Thoracic aorta (tissue), 2 donors: Measurements from ENCODE around the gene MRC1. TPM values are rescaled to one million over a fixed set of nuclear protein-coding genes. Genes with fewer than 3 reads are reported as not detected.

Experiments
- ATAC-seq: fragments of 150-250 bp; one replicate; pipeline ENCODE4 v1.8.0; 2017; ENCODE audit warnings: low read depth; ENCODE audit not compliant: insufficient number of reproducible peaks, low FRiP score
- DNase-seq: peaks from one replicate; pipeline ENCODE4 v3.0.0-alpha.2; 2020; ENCODE audit warnings: low spot score
- H3K27ac ChIP-seq, 2 donors: fragments of 200-600 bp; sonication (generic); 1 replicate in 1 of 2; 2 replicates in 1 of 2; pipeline ENCODE4 v1.5.1; 2016; ENCODE audit warnings: mild to moderate bottlenecking in 2 of 2, moderate library complexity in 2 of 2
- H3K27me3 ChIP-seq: fragments of 200-600 bp; sonication (generic); replicated peaks from 2 replicates; pipeline ENCODE4 v1.6.0; 2016; ENCODE audit warnings: mild to moderate bottlenecking; ENCODE audit not compliant: insufficient read depth
- H3K36me3 ChIP-seq: fragments of 200-600 bp; sonication (generic); one replicate; pipeline ENCODE4 v1.5.1; 2016
- H3K4me1 ChIP-seq, 2 donors: fragments of 200-600 bp; sonication (generic); 1 replicate in 1 of 2; 2 replicates in 1 of 2; pipeline versions ENCODE4 v1.5.1 to v1.6.0; 2016; ENCODE audit warnings: low read depth in 2 of 2, mild to moderate bottlenecking in 1 of 2; ENCODE audit not compliant: control insufficient read depth in 1 of 2
- H3K4me3 ChIP-seq: fragments of 200-600 bp; sonication (generic); 2 replicates; pipeline ENCODE4 v1.5.1; 2016; ENCODE audit warnings: mild to moderate bottlenecking
- H3K9me3 ChIP-seq: fragments of 200-600 bp; sonication (generic); 2 replicates; pipeline ENCODE4 v1.5.1; 2016
- CTCF ChIP-seq: fragments of 200-600 bp; sonication (generic); IDR thresholded peaks from one replicate; pipeline ENCODE4 v1.5.1; 2019; ENCODE audit warnings: antibody characterized with exemption
- total RNA-seq, 2 donors: library from RNA; depleted of rRNA; stranded (reverse); fragments of >200 nt; gene quantifications; one replicate each; pipeline versions ENCODE4 v1.1.0 to v1.2.3, GENCODE V29; 2016

Gene MRC1
- total RNA-seq, 2 donors from 2014 or later: 62.6 to 73.4 TPM

GRCh38 chr10:17817316-17817715, 8.2 kb downstream of the MRC1 start:
- H3K9me3 ChIP-seq: no peaks in the 10 kb centered on the region
- H3K4me3 ChIP-seq: no peak overlapping the region
- H3K36me3 ChIP-seq: no peaks in the 10 kb centered on the region
- no peaks in the 10 kb centered on the region for H3K4me1 ChIP-seq
- no peak for DNase-seq
- no peaks in the 10 kb centered on the region for H3K27me3 ChIP-seq
- TF ChIP-seq CTCF: no peak
- ATAC-seq: no peak
- H3K27ac ChIP-seq: no peak overlapping the region

- no peaks in the 10 kb centered on the region for H3K9me3 ChIP-seq
- no peaks in the 10 kb centered on the region for H3K27me3 ChIP-seq
- no peak overlapping the region for H3K27ac ChIP-seq
- H3K36me3 ChIP-seq: no peaks in the 10 kb centered on the region
- DNase-seq (no peak), ATAC-seq (no peak)
- no peak overlapping the region for H3K4me3 ChIP-seq
- H3K4me1 ChIP-seq: no peaks in the 10 kb centered on the region
- TF ChIP-seq CTCF: no peak
These were observed 8.6 kb downstream of the MRC1 start for GRCh38 chr10:17817790-17818189.

- Histone ChIP-seq H3K27me3 (no peaks in the 10 kb centered on the region), H3K9me3 (no peaks in the 10 kb centered on the region), H3K4me3 (no peak overlapping the region), H3K27ac (no peak overlapping the region), H3K36me3 (no peaks in the 10 kb centered on the region), H3K4me1 (no peaks in the 10 kb centered on the region)
- ATAC-seq: no peak
- no peak for TF ChIP-seq CTCF
- no peak for DNase-seq
These were observed 10.7 kb downstream of the MRC1 start for GRCh38 chr10:17819836-17820235.

GRCh38 chr10:17820943-17821342, 11.8 kb downstream of the MRC1 start:
- no peaks in the 10 kb centered on the region for H3K9me3 ChIP-seq
- ATAC-seq (no peak), DNase-seq (no peak)
- no peaks in the 10 kb centered on the region for H3K27me3 ChIP-seq
- no peak for TF ChIP-seq CTCF
- no peak overlapping the region for H3K4me3 ChIP-seq
- H3K27ac ChIP-seq: no peak overlapping the region
- no peaks in the 10 kb centered on the region for H3K36me3 ChIP-seq
- no peaks in the 10 kb centered on the region for H3K4me1 ChIP-seq

- DNase-seq (no peak), ATAC-seq (no peak)
- Histone ChIP-seq H3K27me3 (no peaks in the 10 kb centered on the region), H3K4me3 (no peak overlapping the region), H3K36me3 (no peaks in the 10 kb centered on the region), H3K27ac (no peak overlapping the region), H3K4me1 (no peaks in the 10 kb centered on the region), H3K9me3 (no peaks in the 10 kb centered on the region)
- TF ChIP-seq CTCF: no peak
These were observed 12.7 kb downstream of the MRC1 start for GRCh38 chr10:17821893-17822292.
